HCEC 1CT (cell line): Measurements from ENCODE around the gene SHMT1.
A peak's percentile ranks its signal among the peaks of the same experiment; 100 is the strongest.
"Not testable (repeated sequence)": the region's sequence is repeated elsewhere in the genome, so short reads cannot be mapped to it uniquely, and the experiment has no call there.

ENCODE experiments used
- DNase-seq: peaks from one replicate; pipeline ENCODE4 v3.0.0-alpha.2; 2017

SHMT1 gene

GRCh38 chr17:18363101-18364049 lies at the start of gene SHMT1:
TSS of gene SHMT1 (minus strand) at chr17:18363550. CDS start at chr17:18355981, 7,569 bp downstream.
- peak; percentile 87 for DNase-seq

GRCh38 chr17:18412001-18412538 lies 48.7 kb upstream of the SHMT1 start:
- not testable (repeated sequence) for DNase-seq

GRCh38 chr17:18411377-18411864 lies 48.1 kb upstream of the SHMT1 start:
- DNase-seq, result peak; percentile 2

- not testable (repeated sequence) for DNase-seq
Observed at GRCh38 chr17:18410736-18411135, 47.4 kb upstream of the SHMT1 start.

GRCh38 chr17:18409321-18409720 lies 46.0 kb upstream of the SHMT1 start:
- DNase-seq, result peak; percentile 32

GRCh38 chr17:18408906-18409305 lies 45.6 kb upstream of the SHMT1 start:
- not testable (repeated sequence) for DNase-seq

- DNase-seq, result not testable (repeated sequence)
Observed at GRCh38 chr17:18403604-18404003, 40.3 kb upstream of the SHMT1 start.

- not testable (repeated sequence) for DNase-seq
Observed at GRCh38 chr17:18403166-18403565, 39.8 kb upstream of the SHMT1 start.

- DNase-seq, result not testable (repeated sequence)
Observed at GRCh38 chr17:18401872-18402590, 38.7 kb upstream of the SHMT1 start.

- DNase-seq, result not testable (repeated sequence)
Observed at GRCh38 chr17:18388728-18389127, 25.4 kb upstream of the SHMT1 start.

- DNase-seq, result not testable (repeated sequence)
Observed at GRCh38 chr17:18388266-18388665, 24.9 kb upstream of the SHMT1 start.

GRCh38 chr17:18387583-18387982 lies 24.2 kb upstream of the SHMT1 start:
- DNase-seq, result not testable (repeated sequence)

GRCh38 chr17:18384271-18384670 lies 20.9 kb upstream of the SHMT1 start:
- not testable (repeated sequence) for DNase-seq

GRCh38 chr17:18383079-18383481 lies 19.7 kb upstream of the SHMT1 start:
- not testable (repeated sequence) for DNase-seq

GRCh38 chr17:18382441-18383078 lies 19.2 kb upstream of the SHMT1 start:
- DNase-seq, result no peak

GRCh38 chr17:18381953-18382245 lies 18.5 kb upstream of the SHMT1 start:
- no peak for DNase-seq

- no peak for DNase-seq
Observed at GRCh38 chr17:18381158-18381952, 18.0 kb upstream of the SHMT1 start.

GRCh38 chr17:18380471-18381157 lies 17.3 kb upstream of the SHMT1 start:
- no peak for DNase-seq

GRCh38 chr17:18379246-18380146 lies 16.1 kb upstream of the SHMT1 start:
- DNase-seq, result no peak

GRCh38 chr17:18378614-18379013 lies 15.3 kb upstream of the SHMT1 start:
- not testable (repeated sequence) for DNase-seq

- no peak for DNase-seq
Observed at GRCh38 chr17:18378205-18378505, 14.8 kb upstream of the SHMT1 start.
